Measurements from ENCODE around the gene ROBO1. TPM values are rescaled to one million over a fixed set of nuclear protein-coding genes. Genes with fewer than 3 reads are reported as not detected.

Gene ROBO1
- total RNA-seq, 6 experiments from 2014 or later, result 1.1 to 7.2 (median 4.3) TPM

DNA sequence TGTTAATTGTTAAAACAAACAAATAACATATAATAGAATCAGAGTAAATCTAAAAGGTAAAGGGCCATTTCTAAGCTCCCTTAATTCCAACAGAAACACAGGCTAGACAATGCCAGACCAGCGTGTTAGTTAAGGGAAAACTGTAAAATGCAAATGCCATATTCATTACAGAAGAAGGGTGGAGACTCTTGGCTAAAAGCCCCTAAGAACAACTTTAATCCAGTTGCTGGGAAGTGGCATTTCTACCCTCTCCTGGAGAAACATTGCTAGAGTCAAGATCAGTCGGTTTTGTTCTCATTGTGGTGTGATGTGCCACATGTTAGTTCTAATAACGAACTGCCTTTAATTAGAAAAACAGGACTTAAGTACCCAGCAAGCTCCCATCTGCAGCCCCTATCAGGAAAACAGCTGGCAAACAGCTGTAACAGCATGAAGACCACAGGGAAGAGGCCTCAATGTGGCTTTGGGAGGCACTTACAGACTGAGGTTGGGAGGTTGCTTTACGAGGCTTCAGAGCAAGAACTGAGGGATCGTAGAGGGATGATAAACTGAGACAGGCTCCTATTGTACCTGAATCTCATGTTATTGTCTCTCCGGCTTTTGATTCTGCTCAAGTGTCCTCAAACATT is 1134.8 kb downstream of the ROBO1 start:
- no peaks in the 10 kb centered on the region for H3K9me3 ChIP-seq
- intact Hi-C loops (cut with DNase I), result no loop called here
- H3K4me3 ChIP-seq, result no peak overlapping the region
- H3K36me3 ChIP-seq, result no peaks in the 10 kb centered on the region
- 88% methylated on average over 4 of the region's 6 CpGs for WGBS (ENCODE audit: insufficient coverage, low coverage, low lambda C conversion rate, missing lambda C conversion rate)
- TF ChIP-seq, protein P1, sequence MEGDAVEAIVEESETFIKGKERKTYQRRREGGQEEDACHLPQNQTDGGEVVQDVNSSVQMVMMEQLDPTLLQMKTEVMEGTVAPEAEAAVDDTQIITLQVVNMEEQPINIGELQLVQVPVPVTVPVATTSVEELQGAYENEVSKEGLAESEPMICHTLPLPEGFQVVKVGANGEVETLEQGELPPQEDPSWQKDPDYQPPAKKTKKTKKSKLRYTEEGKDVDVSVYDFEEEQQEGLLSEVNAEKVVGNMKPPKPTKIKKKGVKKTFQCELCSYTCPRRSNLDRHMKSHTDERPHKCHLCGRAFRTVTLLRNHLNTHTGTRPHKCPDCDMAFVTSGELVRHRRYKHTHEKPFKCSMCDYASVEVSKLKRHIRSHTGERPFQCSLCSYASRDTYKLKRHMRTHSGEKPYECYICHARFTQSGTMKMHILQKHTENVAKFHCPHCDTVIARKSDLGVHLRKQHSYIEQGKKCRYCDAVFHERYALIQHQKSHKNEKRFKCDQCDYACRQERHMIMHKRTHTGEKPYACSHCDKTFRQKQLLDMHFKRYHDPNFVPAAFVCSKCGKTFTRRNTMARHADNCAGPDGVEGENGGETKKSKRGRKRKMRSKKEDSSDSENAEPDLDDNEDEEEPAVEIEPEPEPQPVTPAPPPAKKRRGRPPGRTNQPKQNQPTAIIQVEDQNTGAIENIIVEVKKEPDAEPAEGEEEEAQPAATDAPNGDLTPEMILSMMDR (IDR thresholded peaks at IDR 0.05), result no peak
- TF ChIP-seq POLR2A (IDR thresholded peaks at IDR 0.05), result no peak
- no peak for ATAC-seq
- DNase-seq, result no peak
- H3K27me3 ChIP-seq, result no peaks in the 10 kb centered on the region
- H3K27ac ChIP-seq, result no peak overlapping the region
- no peaks in the 10 kb centered on the region for H3K4me1 ChIP-seq

DNA sequence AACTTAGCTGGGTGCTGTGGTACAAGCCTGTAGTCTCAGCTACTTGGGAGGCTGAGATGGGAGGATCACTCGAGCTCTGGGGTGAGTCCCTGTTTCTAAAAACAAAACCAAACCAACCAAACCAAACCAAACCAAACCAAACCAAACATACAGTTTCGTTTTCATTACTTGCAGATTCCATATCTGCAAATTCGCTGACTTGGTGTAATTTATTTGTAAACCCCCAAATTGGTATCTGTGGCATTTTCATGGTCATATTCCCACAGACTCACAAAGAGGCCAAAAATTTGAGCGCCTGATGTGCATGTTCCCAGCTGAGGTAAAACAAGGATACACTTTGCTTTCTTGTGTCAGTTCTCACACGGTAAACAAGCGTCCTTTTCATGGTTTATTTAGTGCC is 1138.3 kb downstream of the ROBO1 start:
- Histone ChIP-seq H3K27ac (no peak overlapping the region), H3K9me3 (no peaks in the 10 kb centered on the region), H3K4me1 (no peaks in the 10 kb centered on the region), H3K27me3 (no peaks in the 10 kb centered on the region), H3K4me3 (no peak overlapping the region), H3K36me3 (no peaks in the 10 kb centered on the region)
- intact Hi-C loops (cut with DNase I), result no loop called here
- no peak for DNase-seq
- TF ChIP-seq, protein P1 (IDR thresholded peaks at IDR 0.05), result no peak
- no peak for TF ChIP-seq POLR2A (IDR thresholded peaks at IDR 0.05)
- WGBS (ENCODE audit: insufficient coverage, low coverage, low lambda C conversion rate, missing lambda C conversion rate), result 70% methylated on average over 6 of the region's 6 CpGs
- no peak for ATAC-seq

DNA sequence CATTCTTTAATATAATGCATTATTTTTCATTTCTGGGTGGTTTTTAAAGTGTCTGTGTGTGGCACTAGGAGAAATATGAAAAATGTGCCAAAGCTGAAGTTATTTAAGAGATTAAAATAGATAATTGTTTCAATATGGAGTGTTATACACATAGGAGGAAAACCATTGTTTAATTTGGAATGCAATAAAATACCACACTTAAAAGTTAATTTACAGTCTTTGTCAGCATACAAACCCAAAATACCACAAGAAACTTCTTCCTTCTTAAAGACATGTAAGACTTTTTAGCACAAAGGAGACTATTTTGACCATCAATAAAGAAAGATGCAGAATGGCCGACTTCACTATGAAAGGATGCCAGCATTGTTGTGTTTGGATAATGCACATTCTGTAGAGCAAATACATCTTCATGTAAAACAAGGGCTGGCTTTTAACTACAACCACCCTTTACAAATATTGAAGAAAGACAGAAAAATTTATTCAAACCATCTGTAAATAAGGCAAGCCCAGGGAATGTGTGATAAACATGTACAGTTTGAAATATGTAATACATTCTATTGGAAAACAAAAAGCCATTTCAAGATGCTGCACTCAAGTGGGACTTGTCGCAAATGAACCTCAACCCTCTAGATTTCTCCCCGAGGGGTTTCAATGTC is 1146.6 kb downstream of the ROBO1 start:
- intact Hi-C loops (cut with DNase I), result no loop called here
- Histone ChIP-seq H3K27me3 (no peaks in the 10 kb centered on the region), H3K4me1 (no peaks in the 10 kb centered on the region), H3K9me3 (no peaks in the 10 kb centered on the region), H3K4me3 (no peak overlapping the region), H3K36me3 (no peaks in the 10 kb centered on the region), H3K27ac (no peak overlapping the region)
- DNase-seq (no peak), ATAC-seq (no peak)
- WGBS (ENCODE audit: insufficient coverage, low coverage, low lambda C conversion rate, missing lambda C conversion rate), result 78% methylated on average over 3 of the region's 3 CpGs
- no peak for TF ChIP-seq POLR2A (IDR thresholded peaks at IDR 0.05)
- TF ChIP-seq, protein P1 (IDR thresholded peaks at IDR 0.05), result no peak

DNA sequence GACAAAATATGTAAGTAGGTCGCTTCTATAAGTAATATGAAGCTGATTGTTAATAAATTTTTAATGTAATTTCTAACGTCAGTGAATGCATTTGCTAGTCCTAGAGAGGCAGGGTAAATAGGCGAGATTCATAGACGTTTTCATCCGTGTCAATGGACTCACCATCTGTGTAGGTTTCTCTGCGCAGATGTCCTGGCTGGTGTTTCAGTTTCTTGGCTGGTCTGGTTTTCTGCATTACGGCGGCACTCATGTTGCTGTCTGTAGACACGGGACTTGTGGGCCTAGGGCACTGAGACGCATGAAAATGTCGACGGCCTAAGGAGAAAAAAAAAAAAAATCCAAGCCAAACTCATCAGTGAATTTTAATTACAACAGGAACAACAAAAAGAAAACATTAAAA is 1153.3 kb downstream of the ROBO1 start:
- H3K4me1 ChIP-seq, result no peaks in the 10 kb centered on the region

More for the DNA sequence above, 1153.3 kb downstream of the ROBO1 start:
- no peak for ATAC-seq
- Histone ChIP-seq H3K27ac (no peak overlapping the region), H3K36me3 (no peaks in the 10 kb centered on the region), H3K4me3 (no peak overlapping the region), H3K27me3 (no peaks in the 10 kb centered on the region), H3K9me3 (no peaks in the 10 kb centered on the region)
- no peak for TF ChIP-seq POLR2A (IDR thresholded peaks at IDR 0.05)
- TF ChIP-seq, protein P1 (IDR thresholded peaks at IDR 0.05), result no peak
- WGBS (ENCODE audit: insufficient coverage, low coverage, low lambda C conversion rate, missing lambda C conversion rate), result 83% methylated on average over 12 of the region's 12 CpGs
- DNase-seq, result no peak
- intact Hi-C loops (cut with DNase I), result no loop called here

All from right lobe of liver (tissue), 6 donors.